GM19455 (cell line): ENCODE data around the gene INPP5D.
"Not testable (repeated sequence)": the region's sequence is repeated elsewhere in the genome, so short reads cannot be mapped to it uniquely, and the experiment has no call there.

Experiments used
- ATAC-seq: cut with Tn5 transposase; IDR thresholded peaks from one replicate; pipeline ENCODE4 v1.9.1; 2021; ENCODE audit not compliant: unreplicated experiment

INPP5D gene

GRCh38 chr2:233089851-233090250 is 29.7 kb downstream of the INPP5D start:
- no peak for ATAC-seq

GRCh38 chr2:233090879-233091278 is 30.7 kb downstream of the INPP5D start:
- no peak for ATAC-seq

- no peak for ATAC-seq
Measured at GRCh38 chr2:233091595-233092375, 31.6 kb downstream of the INPP5D start.

GRCh38 chr2:233092432-233093165 is 32.5 kb downstream of the INPP5D start:
- ATAC-seq, result no peak

- ATAC-seq, result no peak
Measured at GRCh38 chr2:233093166-233093448, 33.0 kb downstream of the INPP5D start.

- no peak for ATAC-seq
Measured at GRCh38 chr2:233093721-233094120, 33.6 kb downstream of the INPP5D start.

- ATAC-seq, result no peak
Measured at GRCh38 chr2:233094614-233095013, 34.5 kb downstream of the INPP5D start.

- ATAC-seq, result no peak
Measured at GRCh38 chr2:233096006-233096405, 35.9 kb downstream of the INPP5D start.

- no peak for ATAC-seq
Measured at GRCh38 chr2:233098618-233099017, 38.5 kb downstream of the INPP5D start.

GRCh38 chr2:233099820-233100191 is 39.7 kb downstream of the INPP5D start:
- ATAC-seq, result not testable (repeated sequence)

GRCh38 chr2:233100192-233100998 is 40.3 kb downstream of the INPP5D start:
- ATAC-seq, result peak; percentile 72

- no peak for ATAC-seq
Measured at GRCh38 chr2:233101141-233101540, 41.0 kb downstream of the INPP5D start.

GRCh38 chr2:233101816-233102215 is 41.7 kb downstream of the INPP5D start:
- no peak for ATAC-seq

GRCh38 chr2:233105156-233105895 is 45.2 kb downstream of the INPP5D start:
- ATAC-seq, result no peak

GRCh38 chr2:233105930-233106329 is 45.8 kb downstream of the INPP5D start:
- no peak for ATAC-seq

GRCh38 chr2:233107011-233107410 is 46.9 kb downstream of the INPP5D start:
- no peak for ATAC-seq

GRCh38 chr2:233107831-233108300 is 47.7 kb downstream of the INPP5D start:
- no peak for ATAC-seq

- no peak for ATAC-seq
Measured at GRCh38 chr2:233108611-233109490, 48.7 kb downstream of the INPP5D start.

GRCh38 chr2:233111427-233111826 is 51.3 kb downstream of the INPP5D start:
- no peak for ATAC-seq

GRCh38 chr2:233112329-233112728 is 52.2 kb downstream of the INPP5D start:
- ATAC-seq, result no peak
